GM12801 (cell line): Measurements from ENCODE around the gene BRINP1.

Source experiments
- TF ChIP-seq, protein P1 (sequence below): IDR thresholded peaks from one replicate; pipeline ENCODE4 v1.5.1; 2011; ENCODE audit warnings: control low read depth; ENCODE audit not compliant: insufficient read length; ENCODE audit errors: extremely low read depth

Gene BRINP1

DNA sequence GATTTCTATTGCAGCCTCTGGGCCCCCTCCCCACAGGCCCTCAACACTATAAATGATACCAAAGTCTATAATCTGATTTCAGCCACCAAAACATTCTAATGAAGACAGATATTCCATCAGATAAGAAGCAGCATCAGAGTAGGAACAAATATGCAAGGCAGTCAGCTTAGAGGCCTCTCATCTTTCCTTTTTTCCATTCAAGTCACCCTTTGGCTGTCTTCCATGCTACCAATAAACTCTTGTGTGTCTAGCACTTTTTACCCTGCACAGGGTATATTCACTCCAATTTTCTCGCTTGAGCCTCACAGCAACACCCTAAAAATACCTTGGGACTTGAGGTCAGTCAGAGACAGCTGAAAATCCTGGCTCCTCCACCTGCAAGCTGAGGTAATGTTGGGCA lies 193.7 kb downstream of the BRINP1 start:
- TF ChIP-seq, protein P1, sequence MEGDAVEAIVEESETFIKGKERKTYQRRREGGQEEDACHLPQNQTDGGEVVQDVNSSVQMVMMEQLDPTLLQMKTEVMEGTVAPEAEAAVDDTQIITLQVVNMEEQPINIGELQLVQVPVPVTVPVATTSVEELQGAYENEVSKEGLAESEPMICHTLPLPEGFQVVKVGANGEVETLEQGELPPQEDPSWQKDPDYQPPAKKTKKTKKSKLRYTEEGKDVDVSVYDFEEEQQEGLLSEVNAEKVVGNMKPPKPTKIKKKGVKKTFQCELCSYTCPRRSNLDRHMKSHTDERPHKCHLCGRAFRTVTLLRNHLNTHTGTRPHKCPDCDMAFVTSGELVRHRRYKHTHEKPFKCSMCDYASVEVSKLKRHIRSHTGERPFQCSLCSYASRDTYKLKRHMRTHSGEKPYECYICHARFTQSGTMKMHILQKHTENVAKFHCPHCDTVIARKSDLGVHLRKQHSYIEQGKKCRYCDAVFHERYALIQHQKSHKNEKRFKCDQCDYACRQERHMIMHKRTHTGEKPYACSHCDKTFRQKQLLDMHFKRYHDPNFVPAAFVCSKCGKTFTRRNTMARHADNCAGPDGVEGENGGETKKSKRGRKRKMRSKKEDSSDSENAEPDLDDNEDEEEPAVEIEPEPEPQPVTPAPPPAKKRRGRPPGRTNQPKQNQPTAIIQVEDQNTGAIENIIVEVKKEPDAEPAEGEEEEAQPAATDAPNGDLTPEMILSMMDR: no peak

DNA sequence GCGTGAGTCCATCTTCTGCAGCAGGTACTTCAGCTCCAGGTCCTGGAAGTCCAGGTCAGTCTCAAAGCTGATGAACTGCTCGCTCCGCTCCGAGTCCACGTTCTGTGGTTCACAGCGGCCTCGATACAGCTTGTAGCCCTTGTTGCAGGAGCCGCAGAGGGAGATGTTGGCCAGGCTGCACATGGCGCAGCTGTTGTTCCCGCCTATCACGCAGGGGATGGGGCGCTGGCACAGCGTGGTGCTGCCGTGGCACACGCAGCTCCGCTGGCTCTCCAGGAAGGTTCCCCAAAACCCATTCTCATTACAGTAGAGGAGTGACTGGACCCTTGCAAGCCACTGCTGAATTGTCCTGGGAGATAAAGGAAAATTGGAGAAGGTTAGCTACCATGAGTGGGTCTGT lies 201.4 kb downstream of the BRINP1 start:
- TF ChIP-seq, protein P1: no peak

DNA sequence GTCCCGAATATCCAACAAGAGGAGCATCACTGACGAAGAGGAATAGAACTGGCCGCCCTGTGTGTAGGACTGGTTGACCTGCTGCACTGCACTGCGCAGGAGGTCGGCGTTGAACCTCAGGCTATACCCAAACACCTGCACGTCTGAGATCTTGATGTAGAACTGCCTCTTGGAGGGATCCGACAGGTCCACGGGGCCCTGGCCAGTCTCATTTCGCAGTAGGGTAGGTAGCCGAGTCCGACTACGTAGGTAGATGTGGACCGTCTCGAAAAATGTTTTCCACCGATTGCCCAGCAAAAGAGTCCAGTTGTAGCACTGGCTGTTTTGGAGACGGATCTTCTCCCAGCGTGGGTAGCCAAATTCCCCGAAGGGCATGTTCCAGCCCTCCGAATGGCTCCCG lies 202.0 kb downstream of the BRINP1 start:
- TF ChIP-seq, protein P1: no peak

GRCh38 chr9:119166096-119166495 lies 203.1 kb downstream of the BRINP1 start:
- TF ChIP-seq, protein P1: no peak

- TF ChIP-seq, protein P1: no peak
Measured at GRCh38 chr9:119165131-119165530, 204.1 kb downstream of the BRINP1 start.

DNA sequence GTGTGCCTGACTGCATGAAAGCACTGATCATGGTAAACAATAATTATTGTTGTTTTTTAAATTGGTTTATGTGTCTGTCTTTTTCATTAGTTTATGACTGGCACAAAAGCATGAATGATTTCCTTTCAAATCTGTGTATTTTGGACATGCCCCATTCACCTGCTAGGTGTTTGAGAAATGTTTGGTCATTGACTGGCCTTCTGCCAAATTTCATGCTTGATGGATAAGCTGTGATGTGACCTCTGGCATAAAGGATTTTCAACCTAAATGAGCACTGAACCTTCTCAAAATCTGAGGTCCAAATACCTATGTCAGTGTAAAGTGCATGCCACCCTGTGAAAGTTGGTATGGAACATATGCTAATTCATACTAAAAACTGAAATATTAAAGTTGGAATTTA lies 204.5 kb downstream of the BRINP1 start:
- TF ChIP-seq, protein P1: no peak

DNA sequence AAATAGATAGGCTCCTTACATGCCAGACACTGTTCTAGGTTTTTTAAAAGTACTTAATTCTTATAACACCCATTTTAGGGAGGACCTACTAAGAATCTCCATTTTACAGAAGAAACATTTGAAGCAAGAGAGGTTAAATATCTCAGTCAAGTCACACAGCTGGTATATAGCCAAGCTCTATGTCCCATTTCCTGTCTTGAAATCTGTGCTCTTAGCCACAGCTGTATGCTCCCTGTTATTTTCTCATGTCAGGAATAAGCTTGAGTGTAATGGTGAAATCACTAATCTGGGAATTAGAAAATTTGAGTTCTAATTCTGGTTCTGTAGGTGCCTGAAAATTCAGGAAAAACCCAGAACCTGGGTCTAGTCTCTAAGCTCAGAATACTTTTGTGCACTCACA lies 208.7 kb downstream of the BRINP1 start:
- TF ChIP-seq, protein P1: no peak

DNA sequence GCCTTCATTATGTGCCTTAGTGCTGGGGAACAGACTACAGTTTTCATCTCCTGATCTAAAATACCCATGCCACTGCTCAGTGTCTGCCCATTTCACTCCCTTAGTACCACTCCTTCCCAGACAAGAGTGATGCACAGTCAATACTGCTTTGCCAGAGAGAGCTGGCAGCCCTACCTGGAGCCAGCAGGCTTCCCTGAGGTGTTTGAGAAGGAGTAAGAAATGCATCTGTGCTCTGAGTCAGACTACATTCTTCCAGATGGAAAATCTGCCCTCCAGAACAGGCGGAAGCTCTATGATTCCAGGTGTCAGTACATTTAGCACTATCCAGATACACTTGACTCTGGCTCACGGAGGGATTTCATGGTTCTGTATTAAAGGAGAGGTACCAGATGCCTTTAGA lies 209.8 kb downstream of the BRINP1 start:
- TF ChIP-seq, protein P1: no peak
